ENCODE data around the gene CD81. TPM values are rescaled to one million over a fixed set of nuclear protein-coding genes. Genes with fewer than 3 reads are reported as not detected.

The CD81 gene
- total RNA-seq, 1 experiment from 2014 or later, result 194 TPM

DNA sequence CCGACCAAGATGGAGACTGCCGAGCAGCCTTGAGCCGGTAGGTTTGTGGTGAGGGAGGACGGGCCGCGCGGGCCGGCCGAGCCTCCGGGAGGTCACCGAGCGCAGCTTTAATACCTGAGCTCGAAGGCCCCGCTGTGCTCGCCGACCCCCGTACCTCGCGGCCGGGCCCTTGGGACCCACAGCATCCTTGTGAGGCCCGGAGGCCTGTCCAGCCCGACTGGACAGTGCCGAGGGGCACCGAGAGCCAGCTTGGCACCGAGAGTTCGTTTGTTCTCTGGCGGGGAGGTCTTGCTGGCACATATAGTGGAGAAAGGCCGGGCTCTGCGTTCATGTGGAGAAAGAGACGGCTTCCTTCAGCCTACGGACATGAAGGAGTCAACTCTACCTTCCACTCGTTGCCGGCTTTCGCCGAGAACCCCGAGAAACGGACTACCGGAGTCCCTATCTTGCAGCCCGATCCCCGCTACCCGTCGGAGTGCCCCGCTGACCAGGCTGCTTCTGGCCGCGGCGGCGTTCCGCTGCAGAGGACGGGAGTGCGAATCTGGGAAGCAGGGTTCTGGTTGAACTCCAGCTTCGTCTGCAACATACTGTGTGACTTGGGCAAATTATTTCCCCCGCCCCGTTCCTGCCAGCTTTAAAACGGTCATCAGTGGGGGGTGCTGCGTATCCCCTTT is 23.8 kb downstream of the CD81 start:
- no peaks in the 10 kb centered on the region for H3K9me3 ChIP-seq (ENCODE audit: low read depth, low read length, poor library complexity, severe bottlenecking)
- BruUV-seq (replicated peaks), result TSS peak; percentile 63
- peak overlapping the region; percentile 70 for H3K27ac ChIP-seq (ENCODE audit: low read depth, low read length, poor library complexity, severe bottlenecking)
- H3K36me3 ChIP-seq (ENCODE audit: insufficient read depth, low read length, poor library complexity, severe bottlenecking), result peaks cover 3% of the 10 kb centered on the region
- intact Hi-C loops (cut with micrococcal nuclease; ENCODE audit: unreplicated experiment), result loop anchor here (1.0 kb wide), 1 partner anchor 23 kb away; no protein-coding TSS in a partner anchor
- H3K4me1 ChIP-seq (ENCODE audit: insufficient read depth, low read length, poor library complexity, severe bottlenecking), result peaks cover 8% of the 10 kb centered on the region
- ChIA-PET POLR2A (ENCODE audit: low non-redundant PET) (interaction anchor here (0.6 kb wide), 1 partner anchor 309 kb away, joined by 3 read pairs; no protein-coding TSS in a partner anchor), CTCF (interaction anchor here (0.7 to 1.0 kb wide), 3 partner anchors 20 to 96 kb away, joined by 5 to 7 read pairs (median 6); no protein-coding TSS in a partner anchor)
- no peak for DNase-seq (ENCODE audit: low spot score)
- peak overlapping the region; percentile 82 for H3K4me3 ChIP-seq (ENCODE audit: low read depth, low read length, poor library complexity, severe bottlenecking)
- no peak for TF ChIP-seq EZH2 (IDR thresholded peaks at IDR 0.05; ENCODE audit: borderline replicate concordance, low read depth, low read length, poor library complexity, severe bottlenecking)
- TF ChIP-seq CTCF (conservative IDR thresholded peaks at IDR 0.05; ENCODE audit: low read depth, low read length), result no peak
- no peaks in the 10 kb centered on the region for H3K27me3 ChIP-seq (replicated peaks; ENCODE audit: insufficient read depth, low read depth, low read length, poor library complexity)

- Histone ChIP-seq H3K4me3 (ENCODE audit: low read depth, low read length, poor library complexity, severe bottlenecking) (peak overlapping the region; percentile 82), H3K9me3 (ENCODE audit: low read depth, low read length, poor library complexity, severe bottlenecking) (no peaks in the 10 kb centered on the region), H3K27ac (ENCODE audit: low read depth, low read length, poor library complexity, severe bottlenecking) (peak overlapping the region; percentile 70), H3K36me3 (ENCODE audit: insufficient read depth, low read length, poor library complexity, severe bottlenecking) (peaks cover 3% of the 10 kb centered on the region), H3K4me1 (ENCODE audit: insufficient read depth, low read length, poor library complexity, severe bottlenecking) (peaks cover 8% of the 10 kb centered on the region), H3K27me3 (replicated peaks; ENCODE audit: insufficient read depth, low read depth, low read length, poor library complexity) (no peaks in the 10 kb centered on the region)
- DNase-seq (ENCODE audit: low spot score), result no peak
- intact Hi-C loops (cut with micrococcal nuclease; ENCODE audit: unreplicated experiment), result no loop called here
- CTCF ChIA-PET, result no interaction called here
- no TSS peak for BruUV-seq (replicated peaks)
- POLR2A ChIA-PET (ENCODE audit: low non-redundant PET), result no interaction called here
- TF ChIP-seq EZH2 (IDR thresholded peaks at IDR 0.05; ENCODE audit: borderline replicate concordance, low read depth, low read length, poor library complexity, severe bottlenecking), result no peak
- no peak for TF ChIP-seq CTCF (conservative IDR thresholded peaks at IDR 0.05; ENCODE audit: low read depth, low read length)
Observed at GRCh38 chr11:2401436-2401984, 24.4 kb downstream of the CD81 start.

DNA sequence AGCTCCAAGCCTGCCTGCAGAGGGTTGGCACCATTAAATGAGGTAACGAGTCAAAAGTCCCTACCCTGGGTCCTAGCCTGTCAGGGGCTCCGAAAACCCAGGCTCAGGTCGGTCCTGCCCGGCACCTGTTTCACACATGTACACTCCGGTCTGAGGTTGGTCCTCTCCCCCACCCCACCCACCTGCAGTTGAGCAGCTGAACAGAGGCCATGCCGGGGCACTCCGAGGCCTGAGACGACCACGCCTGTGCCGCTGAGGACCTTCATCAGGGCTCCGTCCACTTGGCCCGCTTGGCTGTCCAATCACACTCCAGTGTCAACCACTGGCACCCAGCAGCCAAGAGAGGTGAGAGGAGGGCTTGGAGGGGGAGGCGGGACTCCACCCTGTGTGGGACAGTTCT is 25.0 kb downstream of the CD81 start:
- no TSS peak for BruUV-seq (replicated peaks)
- H3K27me3 ChIP-seq (replicated peaks; ENCODE audit: insufficient read depth, low read depth, low read length, poor library complexity), result no peaks in the 10 kb centered on the region
- no peak overlapping the region for H3K27ac ChIP-seq (ENCODE audit: low read depth, low read length, poor library complexity, severe bottlenecking)
- no peak for TF ChIP-seq CTCF (conservative IDR thresholded peaks at IDR 0.05; ENCODE audit: low read depth, low read length)
- intact Hi-C loops (cut with micrococcal nuclease; ENCODE audit: unreplicated experiment), result no loop called here
- no peak for DNase-seq (ENCODE audit: low spot score)
- H3K36me3 ChIP-seq (ENCODE audit: insufficient read depth, low read length, poor library complexity, severe bottlenecking), result no peaks in the 10 kb centered on the region
- POLR2A ChIA-PET (ENCODE audit: low non-redundant PET), result no interaction called here
- peaks cover 8% of the 10 kb centered on the region for H3K4me1 ChIP-seq (ENCODE audit: insufficient read depth, low read length, poor library complexity, severe bottlenecking)
- CTCF ChIA-PET, result no interaction called here
- H3K4me3 ChIP-seq (ENCODE audit: low read depth, low read length, poor library complexity, severe bottlenecking), result peak overlapping the region; percentile 82
- no peaks in the 10 kb centered on the region for H3K9me3 ChIP-seq (ENCODE audit: low read depth, low read length, poor library complexity, severe bottlenecking)

All from A673 (cell line).